Liver (tissue), 9 donors: Measurements from ENCODE around the gene CD248. TPM values are rescaled to one million over a fixed set of nuclear protein-coding genes. Genes with fewer than 3 reads are reported as not detected.

Source experiments
- DNase-seq: peaks from one replicate; pipeline ENCODE4 v3.0.0-alpha.2; 2017; ENCODE audit warnings: low spot score
- H3K27ac ChIP-seq, 2 donors: one replicate each; pipeline ENCODE4 v1.7.0; 2013; ENCODE audit warnings: inconsistent platforms in 2 of 2, low read length in 2 of 2, control low read depth in 1 of 2, low read depth in 1 of 2, mild to moderate bottlenecking in 1 of 2
- H3K27me3 ChIP-seq, 4 donors: one replicate each; pipeline versions ENCODE4 v1.6.1 to v1.7.0; 2013; ENCODE audit warnings: low read length in 3 of 4, inconsistent platforms in 1 of 4, mild to moderate bottlenecking in 1 of 4, moderate library complexity in 1 of 4; ENCODE audit not compliant: control insufficient read depth in 4 of 4, insufficient read depth in 4 of 4
- H3K36me3 ChIP-seq, 4 donors: one replicate each; pipeline versions ENCODE4 v1.6.1 to v1.7.0; 2013; ENCODE audit warnings: low read length in 3 of 4, mild to moderate bottlenecking in 3 of 4, low read depth in 1 of 4, moderate library complexity in 1 of 4; ENCODE audit not compliant: control insufficient read depth in 4 of 4, insufficient read depth in 3 of 4
- H3K4me1 ChIP-seq, 4 donors: one replicate each; pipeline versions ENCODE4 v1.6.1 to v1.7.0; 2013; ENCODE audit warnings: low read length in 3 of 4, mild to moderate bottlenecking in 3 of 4, moderate library complexity in 1 of 4; ENCODE audit not compliant: control insufficient read depth in 4 of 4, insufficient read depth in 4 of 4
- H3K4me3 ChIP-seq, 3 donors: one replicate each; pipeline versions ENCODE4 v1.6.1 to v1.7.0; 2013; ENCODE audit warnings: low read length in 3 of 3, control low read depth in 1 of 3, low read depth in 1 of 3, mild to moderate bottlenecking in 1 of 3
- H3K9ac ChIP-seq, 2 donors: one replicate each; pipeline ENCODE4 v1.7.0; 2013; ENCODE audit warnings: low read length in 2 of 2, mild to moderate bottlenecking in 2 of 2, moderate library complexity in 2 of 2, control low read depth in 1 of 2, low read depth in 1 of 2
- H3K9me3 ChIP-seq, 4 donors: one replicate each; pipeline versions ENCODE4 v1.6.1 to v1.7.0; 2013; ENCODE audit warnings: low read length in 3 of 4; ENCODE audit not compliant: control insufficient read depth in 4 of 4
- EGR1 ChIP-seq, 2 donors: IDR thresholded peaks; 2 replicates each; pipeline ENCODE4 v1.6.1; 2016 to 2018; ENCODE audit warnings: antibody characterized with exemption in 2 of 2, low read depth in 2 of 2
- FOXA1 ChIP-seq: IDR thresholded peaks from 2 replicates; pipeline ENCODE4 v1.6.1; 2016; ENCODE audit warnings: antibody characterized with exemption
- FOXA2 ChIP-seq: IDR thresholded peaks from 2 replicates; pipeline ENCODE4 v1.6.1; 2016; ENCODE audit warnings: antibody characterized with exemption
- GABPA ChIP-seq, 2 donors: IDR thresholded peaks in 1 of 2; conservative IDR thresholded peaks in 1 of 2; 2 replicates each; pipeline ENCODE4 v1.6.1; 2016; ENCODE audit warnings: antibody characterized with exemption in 2 of 2, mild to moderate bottlenecking in 1 of 2, moderate library complexity in 1 of 2
- HNF4A ChIP-seq, 2 donors: conservative IDR thresholded peaks; 2 replicates each; pipeline ENCODE4 v1.6.1; 2016; ENCODE audit warnings: antibody characterized with exemption in 2 of 2, mild to moderate bottlenecking in 2 of 2
- HNF4G ChIP-seq: IDR thresholded peaks from 2 replicates; pipeline ENCODE4 v1.6.1; 2016; ENCODE audit warnings: antibody characterized with exemption
- JUND ChIP-seq, 2 donors: IDR thresholded peaks; 2 replicates each; pipeline ENCODE4 v1.6.1; 2016; ENCODE audit warnings: antibody characterized with exemption in 2 of 2
- MAX ChIP-seq: IDR thresholded peaks from 2 replicates; pipeline ENCODE4 v1.6.1; 2016; ENCODE audit warnings: antibody characterized with exemption
- NR2F2 ChIP-seq: IDR thresholded peaks from 2 replicates; pipeline ENCODE4 v1.6.1; 2016; ENCODE audit warnings: antibody characterized with exemption
- RAD21 ChIP-seq, 2 donors: IDR thresholded peaks; 2 replicates each; pipeline ENCODE4 v1.6.1; 2016; ENCODE audit warnings: antibody characterized with exemption in 2 of 2, mild to moderate bottlenecking in 2 of 2
- RXRA ChIP-seq, 2 donors: IDR thresholded peaks; 2 replicates each; pipeline ENCODE4 v1.6.1; 2017 to 2018; ENCODE audit warnings: antibody characterized with exemption in 2 of 2, mild to moderate bottlenecking in 1 of 2
- SP1 ChIP-seq: IDR thresholded peaks from 2 replicates; pipeline ENCODE4 v1.6.1; 2018; ENCODE audit warnings: antibody characterized with exemption, mild to moderate bottlenecking
- TAF1 ChIP-seq: conservative IDR thresholded peaks from 2 replicates; pipeline ENCODE4 v1.6.1; 2016; ENCODE audit warnings: antibody characterized with exemption, mild to moderate bottlenecking
- YY1 ChIP-seq: IDR thresholded peaks from 2 replicates; pipeline ENCODE4 v1.6.1; 2016; ENCODE audit warnings: antibody characterized with exemption, mild to moderate bottlenecking
- WGBS: extraction: QIAGEN DNeasy Blood & Tissue Kit; methylation state at CpG from one replicate; pipeline ENCODE4 v1.1.7; 2013; 5-methylcytosine and 5-hydroxymethylcytosine counted together
- polyA plus RNA-seq, 2 donors: library from polyadenylated mRNA; stranded (reverse) in 1 of 2; unstranded in 1 of 2; fragments of 200-250 nt in 1 of 2; fragments of >200 nt in 1 of 2; fragmentation: Nextera tagmentation in 1 of 2; extraction: Ambion mirVana in 1 of 2; gene quantifications; one replicate each; pipeline versions ENCODE4 v1.2.1 to v1.2.3, GENCODE V29; 2013 to 2015
- total RNA-seq, 2 donors: library from RNA; depleted of rRNA; stranded (reverse); fragments of >200 nt; gene quantifications; one replicate each; pipeline ENCODE4 v1.2.3, GENCODE V29; 2014
- TF ChIP-seq, protein P1 (sequence below): fragments of 150-350 bp; IDR thresholded peaks from 2 replicates; pipeline ENCODE4 v1.5.1; 2017; ENCODE audit warnings: improper control_type of control experiment, low read depth, low read length; ENCODE audit not compliant: missing input control
- TF ChIP-seq, protein P2 (sequence below): IDR thresholded peaks from 2 replicates; pipeline ENCODE4 v1.6.1; 2016; ENCODE audit warnings: antibody characterized with exemption, mild to moderate bottlenecking
- TF ChIP-seq, protein P3 (sequence below): IDR thresholded peaks from 2 replicates; pipeline ENCODE4 v1.6.1; 2016; ENCODE audit warnings: antibody characterized with exemption
- donor health status: healthy.
- donor health status: healthy.
- donor health status: healthy.
- donor health status: healthy.
- donor health status: healthy.

The CD248 gene, protein sequence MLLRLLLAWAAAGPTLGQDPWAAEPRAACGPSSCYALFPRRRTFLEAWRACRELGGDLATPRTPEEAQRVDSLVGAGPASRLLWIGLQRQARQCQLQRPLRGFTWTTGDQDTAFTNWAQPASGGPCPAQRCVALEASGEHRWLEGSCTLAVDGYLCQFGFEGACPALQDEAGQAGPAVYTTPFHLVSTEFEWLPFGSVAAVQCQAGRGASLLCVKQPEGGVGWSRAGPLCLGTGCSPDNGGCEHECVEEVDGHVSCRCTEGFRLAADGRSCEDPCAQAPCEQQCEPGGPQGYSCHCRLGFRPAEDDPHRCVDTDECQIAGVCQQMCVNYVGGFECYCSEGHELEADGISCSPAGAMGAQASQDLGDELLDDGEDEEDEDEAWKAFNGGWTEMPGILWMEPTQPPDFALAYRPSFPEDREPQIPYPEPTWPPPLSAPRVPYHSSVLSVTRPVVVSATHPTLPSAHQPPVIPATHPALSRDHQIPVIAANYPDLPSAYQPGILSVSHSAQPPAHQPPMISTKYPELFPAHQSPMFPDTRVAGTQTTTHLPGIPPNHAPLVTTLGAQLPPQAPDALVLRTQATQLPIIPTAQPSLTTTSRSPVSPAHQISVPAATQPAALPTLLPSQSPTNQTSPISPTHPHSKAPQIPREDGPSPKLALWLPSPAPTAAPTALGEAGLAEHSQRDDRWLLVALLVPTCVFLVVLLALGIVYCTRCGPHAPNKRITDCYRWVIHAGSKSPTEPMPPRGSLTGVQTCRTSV
- total RNA-seq = 1 to 10 TPM; 1.0 to 3.0 TPM
- polyA plus RNA-seq = 1 to 10 TPM in 1 of 2 donors, under 1 TPM in 1; 0.64 to 1.5 TPM

DNA sequence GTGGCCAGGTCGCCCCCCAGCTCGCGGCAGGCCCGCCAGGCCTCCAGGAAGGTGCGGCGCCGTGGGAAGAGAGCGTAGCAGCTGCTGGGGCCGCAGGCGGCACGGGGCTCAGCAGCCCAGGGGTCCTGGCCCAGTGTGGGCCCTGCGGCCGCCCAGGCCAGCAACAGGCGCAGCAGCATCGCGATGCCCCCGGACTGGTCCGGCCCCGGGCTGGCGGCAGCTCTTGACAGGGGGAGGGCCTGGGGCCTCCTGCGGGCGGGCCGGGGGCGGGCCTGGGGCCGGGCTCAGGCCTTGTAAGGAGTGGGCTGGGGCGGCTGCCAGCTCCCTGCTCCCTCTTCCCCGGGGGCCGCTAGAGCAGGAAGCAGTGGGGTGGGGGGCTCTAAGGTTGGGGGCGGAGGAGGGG lies at the start of gene CD248:
Gene CD248, minus strand, starts transcription at position 196 of the 403 bp plus-strand sequence. Its CDS starts 17 bp downstream, at position 179.
- WGBS = 61% methylated on average over 29 of the region's 29 CpGs
- Histone ChIP-seq H3K9ac (no peak within 1 kb of the TSS), H3K27ac (peak within 1 kb of the TSS; percentile 5 to 73), H3K9me3 (no peaks in the 10 kb centered on the region), H3K27me3 (no peaks in the 10 kb centered on the region), H3K4me1 (peaks cover 7 to 21% (median 13%) of the 10 kb centered on the region in 4 donors), H3K36me3 (no peaks in the 10 kb centered on the region), H3K4me3 (no peak within 1 kb of the TSS)
- TF ChIP-seq MAX (no peak), RAD21 (IDR thresholded peaks at IDR 0.05) (no peak), SP1 (no peak), FOXA2 (no peak), RXRA (IDR thresholded peaks at IDR 0.05) (no peak), NR2F2 (no peak), HNF4A (conservative IDR thresholded peaks at IDR 0.05) (no peak), FOXA1 (no peak), HNF4G (no peak), JUND (IDR thresholded peaks at IDR 0.05) (no peak)
- TF ChIP-seq, protein P1, sequence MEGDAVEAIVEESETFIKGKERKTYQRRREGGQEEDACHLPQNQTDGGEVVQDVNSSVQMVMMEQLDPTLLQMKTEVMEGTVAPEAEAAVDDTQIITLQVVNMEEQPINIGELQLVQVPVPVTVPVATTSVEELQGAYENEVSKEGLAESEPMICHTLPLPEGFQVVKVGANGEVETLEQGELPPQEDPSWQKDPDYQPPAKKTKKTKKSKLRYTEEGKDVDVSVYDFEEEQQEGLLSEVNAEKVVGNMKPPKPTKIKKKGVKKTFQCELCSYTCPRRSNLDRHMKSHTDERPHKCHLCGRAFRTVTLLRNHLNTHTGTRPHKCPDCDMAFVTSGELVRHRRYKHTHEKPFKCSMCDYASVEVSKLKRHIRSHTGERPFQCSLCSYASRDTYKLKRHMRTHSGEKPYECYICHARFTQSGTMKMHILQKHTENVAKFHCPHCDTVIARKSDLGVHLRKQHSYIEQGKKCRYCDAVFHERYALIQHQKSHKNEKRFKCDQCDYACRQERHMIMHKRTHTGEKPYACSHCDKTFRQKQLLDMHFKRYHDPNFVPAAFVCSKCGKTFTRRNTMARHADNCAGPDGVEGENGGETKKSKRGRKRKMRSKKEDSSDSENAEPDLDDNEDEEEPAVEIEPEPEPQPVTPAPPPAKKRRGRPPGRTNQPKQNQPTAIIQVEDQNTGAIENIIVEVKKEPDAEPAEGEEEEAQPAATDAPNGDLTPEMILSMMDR = no peak
- no peak for DNase-seq

DNA sequence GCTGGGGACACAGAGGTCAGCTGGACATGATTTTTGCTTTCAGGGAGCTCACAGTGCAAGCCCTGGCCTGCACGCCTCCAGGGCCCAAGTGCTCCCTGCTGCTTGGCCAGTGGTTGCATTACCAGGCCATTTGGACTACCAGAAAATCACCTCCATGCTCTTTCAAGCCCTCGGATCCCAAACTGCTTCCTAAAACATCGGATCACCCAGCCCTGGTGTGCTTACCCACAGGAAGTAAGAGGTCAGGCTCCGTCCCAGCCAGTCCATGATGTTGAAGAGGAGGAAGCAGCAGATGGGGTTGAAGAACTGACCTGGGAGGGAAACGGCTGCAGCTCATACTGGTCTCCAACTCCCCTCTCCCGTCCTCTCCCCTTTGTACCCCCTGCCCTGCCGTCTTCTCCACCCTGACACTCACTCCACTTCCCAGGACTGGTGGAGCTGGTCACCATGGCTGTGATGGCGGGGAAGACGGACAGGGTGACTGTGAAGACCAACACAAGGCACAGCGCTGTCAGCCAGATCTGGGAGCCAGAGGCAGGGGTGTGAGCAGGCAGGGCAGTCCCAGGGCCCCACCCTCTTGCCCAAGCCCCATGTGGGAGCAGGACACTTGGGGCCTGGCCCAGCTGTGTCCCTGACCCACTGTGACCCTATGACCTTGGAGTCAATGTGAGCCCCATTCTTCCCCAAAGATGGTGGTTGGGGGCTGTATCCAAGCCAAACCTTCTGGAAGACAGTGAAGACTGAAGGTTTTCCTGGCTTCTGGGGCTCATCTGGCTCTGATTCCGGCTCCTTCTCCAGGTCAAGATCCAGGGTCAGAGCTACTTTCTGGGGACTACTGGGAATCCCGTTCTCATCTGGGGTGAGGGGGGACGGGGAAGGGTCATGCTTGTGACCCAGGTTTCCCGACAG lies 49.1 kb upstream of the CD248 start:
- no peak overlapping the region for H3K9ac ChIP-seq
- H3K9me3 ChIP-seq = no peaks in the 10 kb centered on the region
- DNase-seq = no peak
- H3K27me3 ChIP-seq = no peaks in the 10 kb centered on the region
- 88% methylated on average over 14 of the region's 14 CpGs for WGBS
- H3K4me1 ChIP-seq = peaks cover 0 to 2% (median 1%) of the 10 kb centered on the region in 4 donors
- peaks cover 0 to 5% (median under 1%) of the 10 kb centered on the region in 4 donors for H3K36me3 ChIP-seq
- no peak overlapping the region for H3K27ac ChIP-seq
- no peak overlapping the region for H3K4me3 ChIP-seq
- TF ChIP-seq EGR1 (IDR thresholded peaks at IDR 0.05; ENCODE audit: low read depth in 2 of 2) = no peak
- TF ChIP-seq RXRA (IDR thresholded peaks at IDR 0.05) = no peak
- TF ChIP-seq, protein P2, sequence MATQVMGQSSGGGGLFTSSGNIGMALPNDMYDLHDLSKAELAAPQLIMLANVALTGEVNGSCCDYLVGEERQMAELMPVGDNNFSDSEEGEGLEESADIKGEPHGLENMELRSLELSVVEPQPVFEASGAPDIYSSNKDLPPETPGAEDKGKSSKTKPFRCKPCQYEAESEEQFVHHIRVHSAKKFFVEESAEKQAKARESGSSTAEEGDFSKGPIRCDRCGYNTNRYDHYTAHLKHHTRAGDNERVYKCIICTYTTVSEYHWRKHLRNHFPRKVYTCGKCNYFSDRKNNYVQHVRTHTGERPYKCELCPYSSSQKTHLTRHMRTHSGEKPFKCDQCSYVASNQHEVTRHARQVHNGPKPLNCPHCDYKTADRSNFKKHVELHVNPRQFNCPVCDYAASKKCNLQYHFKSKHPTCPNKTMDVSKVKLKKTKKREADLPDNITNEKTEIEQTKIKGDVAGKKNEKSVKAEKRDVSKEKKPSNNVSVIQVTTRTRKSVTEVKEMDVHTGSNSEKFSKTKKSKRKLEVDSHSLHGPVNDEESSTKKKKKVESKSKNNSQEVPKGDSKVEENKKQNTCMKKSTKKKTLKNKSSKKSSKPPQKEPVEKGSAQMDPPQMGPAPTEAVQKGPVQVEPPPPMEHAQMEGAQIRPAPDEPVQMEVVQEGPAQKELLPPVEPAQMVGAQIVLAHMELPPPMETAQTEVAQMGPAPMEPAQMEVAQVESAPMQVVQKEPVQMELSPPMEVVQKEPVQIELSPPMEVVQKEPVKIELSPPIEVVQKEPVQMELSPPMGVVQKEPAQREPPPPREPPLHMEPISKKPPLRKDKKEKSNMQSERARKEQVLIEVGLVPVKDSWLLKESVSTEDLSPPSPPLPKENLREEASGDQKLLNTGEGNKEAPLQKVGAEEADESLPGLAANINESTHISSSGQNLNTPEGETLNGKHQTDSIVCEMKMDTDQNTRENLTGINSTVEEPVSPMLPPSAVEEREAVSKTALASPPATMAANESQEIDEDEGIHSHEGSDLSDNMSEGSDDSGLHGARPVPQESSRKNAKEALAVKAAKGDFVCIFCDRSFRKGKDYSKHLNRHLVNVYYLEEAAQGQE = no peak
- no peak for TF ChIP-seq SP1
- no peak for TF ChIP-seq GABPA (IDR thresholded peaks at IDR 0.05 in 1 of 2, conservative IDR thresholded peaks at IDR 0.05 in 1 of 2)
- TF ChIP-seq NR2F2 = no peak
- TF ChIP-seq HNF4G = no peak
- TF ChIP-seq MAX = no peak
- no peak for TF ChIP-seq YY1
- TF ChIP-seq HNF4A (conservative IDR thresholded peaks at IDR 0.05) = no peak
- TF ChIP-seq JUND (IDR thresholded peaks at IDR 0.05) = no peak
- TF ChIP-seq, protein P1 = no peak
- TF ChIP-seq, protein P3, sequence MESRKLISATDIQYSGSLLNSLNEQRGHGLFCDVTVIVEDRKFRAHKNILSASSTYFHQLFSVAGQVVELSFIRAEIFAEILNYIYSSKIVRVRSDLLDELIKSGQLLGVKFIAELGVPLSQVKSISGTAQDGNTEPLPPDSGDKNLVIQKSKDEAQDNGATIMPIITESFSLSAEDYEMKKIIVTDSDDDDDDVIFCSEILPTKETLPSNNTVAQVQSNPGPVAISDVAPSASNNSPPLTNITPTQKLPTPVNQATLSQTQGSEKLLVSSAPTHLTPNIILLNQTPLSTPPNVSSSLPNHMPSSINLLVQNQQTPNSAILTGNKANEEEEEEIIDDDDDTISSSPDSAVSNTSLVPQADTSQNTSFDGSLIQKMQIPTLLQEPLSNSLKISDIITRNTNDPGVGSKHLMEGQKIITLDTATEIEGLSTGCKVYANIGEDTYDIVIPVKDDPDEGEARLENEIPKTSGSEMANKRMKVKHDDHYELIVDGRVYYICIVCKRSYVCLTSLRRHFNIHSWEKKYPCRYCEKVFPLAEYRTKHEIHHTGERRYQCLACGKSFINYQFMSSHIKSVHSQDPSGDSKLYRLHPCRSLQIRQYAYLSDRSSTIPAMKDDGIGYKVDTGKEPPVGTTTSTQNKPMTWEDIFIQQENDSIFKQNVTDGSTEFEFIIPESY = no peak
- TF ChIP-seq RAD21 (IDR thresholded peaks at IDR 0.05) = no peak
- no peak for TF ChIP-seq FOXA2
- TF ChIP-seq TAF1 = no peak
